D721Med (cell line): ENCODE data around the gene NCF2.

ENCODE experiments used
- DNase-seq: peaks from one replicate; pipeline ENCODE4 v3.0.0; 2011; ENCODE audit warnings: low spot score; ENCODE audit not compliant: insufficient read length
- FAIRE-seq: peaks from 2 replicates; lab custom pipeline; 2011; peaks lifted over from hg19 to GRCh38; lab: Jason Lieb, UNC
- TF ChIP-seq, protein P1 (sequence below): IDR thresholded peaks from 2 replicates; pipeline ENCODE4 v1.5.1; 2012; ENCODE audit warnings: mild to moderate bottlenecking, control low read depth; ENCODE audit not compliant: insufficient read depth; ENCODE audit errors: missing control alignments

The NCF2 gene

DNA sequence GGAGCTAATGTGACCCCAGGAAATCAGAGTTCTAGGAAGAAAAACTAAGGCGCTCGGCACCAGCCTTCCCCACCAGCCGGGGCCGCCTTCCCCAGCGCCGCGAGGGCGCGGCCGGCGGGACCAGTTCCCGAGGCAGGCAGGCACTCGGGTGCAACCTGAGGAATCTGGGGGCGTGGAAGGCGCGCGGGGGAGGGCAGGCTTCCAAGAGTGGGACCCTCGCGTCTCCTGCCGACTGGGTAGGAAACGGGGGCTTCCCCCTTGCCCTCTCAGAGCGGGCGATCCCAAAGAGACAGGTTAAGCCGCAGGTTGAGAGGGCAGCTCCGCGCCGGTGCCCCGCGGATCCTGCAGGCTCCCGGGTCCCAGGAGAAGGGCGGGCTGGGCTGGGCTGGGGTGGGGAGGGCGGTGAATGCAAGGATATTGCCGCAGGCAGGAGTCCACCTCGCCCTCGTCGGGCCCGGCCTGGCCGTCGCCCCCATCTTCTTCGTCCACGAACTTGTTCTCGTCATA lies 44.9 kb upstream of the NCF2 start:
- DNase-seq, result no peak
- no peak for FAIRE-seq
- TF ChIP-seq, protein P1, sequence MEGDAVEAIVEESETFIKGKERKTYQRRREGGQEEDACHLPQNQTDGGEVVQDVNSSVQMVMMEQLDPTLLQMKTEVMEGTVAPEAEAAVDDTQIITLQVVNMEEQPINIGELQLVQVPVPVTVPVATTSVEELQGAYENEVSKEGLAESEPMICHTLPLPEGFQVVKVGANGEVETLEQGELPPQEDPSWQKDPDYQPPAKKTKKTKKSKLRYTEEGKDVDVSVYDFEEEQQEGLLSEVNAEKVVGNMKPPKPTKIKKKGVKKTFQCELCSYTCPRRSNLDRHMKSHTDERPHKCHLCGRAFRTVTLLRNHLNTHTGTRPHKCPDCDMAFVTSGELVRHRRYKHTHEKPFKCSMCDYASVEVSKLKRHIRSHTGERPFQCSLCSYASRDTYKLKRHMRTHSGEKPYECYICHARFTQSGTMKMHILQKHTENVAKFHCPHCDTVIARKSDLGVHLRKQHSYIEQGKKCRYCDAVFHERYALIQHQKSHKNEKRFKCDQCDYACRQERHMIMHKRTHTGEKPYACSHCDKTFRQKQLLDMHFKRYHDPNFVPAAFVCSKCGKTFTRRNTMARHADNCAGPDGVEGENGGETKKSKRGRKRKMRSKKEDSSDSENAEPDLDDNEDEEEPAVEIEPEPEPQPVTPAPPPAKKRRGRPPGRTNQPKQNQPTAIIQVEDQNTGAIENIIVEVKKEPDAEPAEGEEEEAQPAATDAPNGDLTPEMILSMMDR, result no peak

DNA sequence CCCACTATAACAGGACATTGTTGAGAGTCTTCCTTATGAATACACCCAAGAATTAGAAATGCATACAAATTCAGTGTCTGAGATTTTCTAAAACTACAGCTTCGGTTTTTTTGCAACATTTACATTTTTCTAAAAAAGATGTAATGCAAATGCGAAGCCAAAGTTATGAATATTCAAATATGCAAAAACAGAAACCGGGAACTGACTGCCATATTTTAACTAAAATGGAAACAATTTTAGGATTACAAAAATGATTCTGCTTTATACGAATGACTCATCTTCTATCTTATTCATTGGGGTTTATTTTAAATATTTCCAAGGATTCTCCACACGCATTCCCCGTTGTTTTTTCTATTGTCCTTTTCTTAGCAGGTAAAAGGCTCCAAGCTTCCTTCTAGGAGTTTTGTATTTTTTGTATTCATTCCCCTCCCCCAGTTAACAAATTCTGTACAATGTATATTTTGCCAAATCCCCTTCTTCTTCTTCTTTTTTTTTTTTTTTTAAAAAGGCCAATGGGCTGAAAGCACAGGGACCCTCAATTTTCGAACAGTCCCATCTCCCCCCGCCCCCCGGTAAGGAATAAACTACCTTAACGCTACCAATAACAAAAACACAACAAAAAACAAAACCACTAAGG lies 44.3 kb upstream of the NCF2 start:
- TF ChIP-seq, protein P1, result no peak
- FAIRE-seq (no peak), DNase-seq (no peak)

DNA sequence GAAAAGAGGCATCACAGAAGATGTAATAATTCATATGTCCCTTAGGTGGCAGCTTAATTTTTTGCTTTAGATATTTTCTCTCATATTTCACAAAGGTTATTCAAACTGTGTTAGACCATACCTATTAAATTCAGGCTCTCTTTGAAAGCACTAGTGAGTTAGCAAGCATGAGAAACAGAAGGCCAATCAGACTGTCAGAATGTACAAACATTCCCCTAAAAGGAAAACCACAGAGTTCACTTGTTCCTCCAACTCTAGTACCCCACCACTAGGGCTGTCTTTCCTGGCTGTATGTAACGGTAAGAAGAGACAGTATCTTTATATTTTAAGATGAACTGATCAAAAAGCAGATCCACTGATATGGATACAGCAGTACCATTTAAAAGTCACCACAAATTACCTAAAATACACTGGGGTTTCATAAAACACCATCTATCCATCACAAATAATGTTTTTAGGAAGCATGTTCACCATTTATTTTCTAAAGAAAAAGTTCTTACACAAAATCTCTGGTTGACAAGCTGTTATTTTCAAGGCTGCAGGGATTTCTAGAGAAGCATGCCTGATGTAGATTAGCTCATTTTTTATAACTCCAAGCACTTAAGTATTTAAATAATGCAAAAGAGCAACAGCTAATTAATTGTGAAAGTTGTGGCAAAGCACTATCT lies 43.6 kb upstream of the NCF2 start:
- FAIRE-seq (no peak), DNase-seq (no peak)
- TF ChIP-seq, protein P1, result peak; percentile 16

DNA sequence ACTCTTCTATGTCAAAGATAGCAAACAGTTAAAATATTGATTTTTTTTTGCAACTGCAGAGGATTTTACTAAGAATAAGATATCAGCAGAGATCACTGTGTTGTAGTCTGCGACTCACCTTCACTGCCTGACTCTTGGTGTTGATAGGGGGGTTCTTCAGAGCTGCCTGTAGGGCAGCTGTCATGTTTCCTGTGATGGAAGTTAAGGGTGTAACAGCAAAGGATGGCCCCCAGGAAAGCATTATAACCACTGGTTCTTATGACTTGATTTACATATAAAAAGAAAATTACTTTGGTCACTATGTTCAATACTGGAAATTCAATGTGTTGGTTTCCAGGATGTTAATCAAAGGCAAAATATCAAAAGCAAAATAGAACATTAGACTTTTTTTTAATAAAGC lies 42.7 kb upstream of the NCF2 start:
- FAIRE-seq (no peak), DNase-seq (no peak)
- TF ChIP-seq, protein P1, result no peak

DNA sequence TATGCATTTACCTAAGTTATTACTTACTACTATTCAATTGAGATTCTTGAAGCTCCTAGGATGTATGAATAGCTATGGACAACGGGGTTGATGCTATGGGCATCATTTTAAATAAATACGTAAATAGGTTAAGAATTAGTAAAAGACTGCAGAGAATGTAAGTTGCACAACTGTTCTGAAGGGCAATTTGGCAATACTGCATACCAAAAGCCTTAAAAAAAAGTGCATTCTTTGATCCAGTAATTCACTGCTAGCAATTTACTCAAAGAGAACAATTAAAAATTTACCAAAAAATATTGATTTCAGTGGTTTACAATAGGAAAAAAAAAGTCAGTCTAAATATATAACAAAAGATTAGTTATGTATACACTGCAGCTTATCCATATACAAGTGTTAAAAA lies 41.9 kb upstream of the NCF2 start:
- no peak for DNase-seq
- TF ChIP-seq, protein P1, result no peak
- no peak for FAIRE-seq

DNA sequence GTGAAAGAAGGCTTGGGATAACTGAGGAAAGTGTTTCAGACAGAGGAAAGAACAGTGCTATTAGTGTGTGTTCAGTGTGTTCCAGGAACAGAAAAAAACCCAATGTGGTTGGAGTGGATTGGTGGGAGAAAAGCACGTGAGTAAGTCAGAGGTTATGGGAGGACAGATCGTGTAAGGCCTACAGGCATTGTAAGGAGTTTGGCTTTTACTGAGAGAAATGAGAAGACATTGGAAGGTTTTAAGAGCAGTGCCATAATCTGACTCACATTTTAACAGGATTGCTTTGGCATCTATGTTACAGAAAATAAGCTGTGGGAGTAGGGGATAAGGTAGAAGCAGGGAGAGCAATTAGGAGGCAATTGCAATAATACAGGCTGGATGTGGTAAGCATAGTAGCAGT lies 40.5 kb upstream of the NCF2 start:
- DNase-seq, result peak; percentile 31
- peak; percentile 29 for FAIRE-seq

More for the DNA sequence above, 40.5 kb upstream of the NCF2 start:
- TF ChIP-seq, protein P1, result no peak
